SK-N-MC (cell line): ENCODE data around the gene GRAMD1B.
A peak's percentile ranks its signal among the peaks of the same experiment; 100 is the strongest.

Experiments used
- DNase-seq: peaks from one replicate; pipeline ENCODE4 v3.0.0-alpha.2; 2011; ENCODE audit warnings: low read depth, low spot score
- H3K27ac ChIP-seq: fragments of 200-600 bp; sonication (generic); 2 replicates; pipeline ENCODE4 v1.5.1; 2016; ENCODE audit warnings: mixed run types
- H3K36me3 ChIP-seq: fragments of 200-600 bp; sonication (generic); 2 replicates; pipeline ENCODE4 v1.6.1; 2017; ENCODE audit warnings: antibody characterized with exemption, low read length, mixed read lengths; ENCODE audit not compliant: insufficient read depth
- H3K4me3 ChIP-seq: fragments of 200-600 bp; sonication (generic); 2 replicates; pipeline ENCODE4 v1.5.1; 2016
- H3K9ac ChIP-seq: fragments of 200-600 bp; sonication (generic); 2 replicates; pipeline ENCODE4 v1.8.0; 2017; ENCODE audit warnings: mixed run types, mixed read lengths; ENCODE audit not compliant: insufficient read length
- H3K9me3 ChIP-seq: fragments of 200-600 bp; sonication (generic); 2 replicates; pipeline ENCODE4 v1.6.1; 2017; ENCODE audit warnings: low read depth, mild to moderate bottlenecking, antibody characterized with exemption, low read length, moderate library complexity, mixed read lengths
- EZH2 ChIP-seq: fragments of 200-600 bp; sonication (generic); IDR thresholded peaks from one replicate; pipeline ENCODE4 v1.6.1; 2017; ENCODE audit warnings: antibody characterized with exemption
- FOXP2 ChIP-seq: optimal IDR thresholded peaks from 2 replicates; pipeline ENCODE3; 2011; ENCODE audit warnings: mild to moderate bottlenecking, moderate library complexity; ENCODE audit not compliant: insufficient read depth; ENCODE audit errors: extremely low read length, control extremely low read depth
- POLR2AphosphoS5 ChIP-seq: IDR thresholded peaks from 2 replicates; pipeline ENCODE4 v1.6.1; 2012; ENCODE audit warnings: mild to moderate bottlenecking, low read depth, low read length, borderline replicate concordance

Gene GRAMD1B

DNA sequence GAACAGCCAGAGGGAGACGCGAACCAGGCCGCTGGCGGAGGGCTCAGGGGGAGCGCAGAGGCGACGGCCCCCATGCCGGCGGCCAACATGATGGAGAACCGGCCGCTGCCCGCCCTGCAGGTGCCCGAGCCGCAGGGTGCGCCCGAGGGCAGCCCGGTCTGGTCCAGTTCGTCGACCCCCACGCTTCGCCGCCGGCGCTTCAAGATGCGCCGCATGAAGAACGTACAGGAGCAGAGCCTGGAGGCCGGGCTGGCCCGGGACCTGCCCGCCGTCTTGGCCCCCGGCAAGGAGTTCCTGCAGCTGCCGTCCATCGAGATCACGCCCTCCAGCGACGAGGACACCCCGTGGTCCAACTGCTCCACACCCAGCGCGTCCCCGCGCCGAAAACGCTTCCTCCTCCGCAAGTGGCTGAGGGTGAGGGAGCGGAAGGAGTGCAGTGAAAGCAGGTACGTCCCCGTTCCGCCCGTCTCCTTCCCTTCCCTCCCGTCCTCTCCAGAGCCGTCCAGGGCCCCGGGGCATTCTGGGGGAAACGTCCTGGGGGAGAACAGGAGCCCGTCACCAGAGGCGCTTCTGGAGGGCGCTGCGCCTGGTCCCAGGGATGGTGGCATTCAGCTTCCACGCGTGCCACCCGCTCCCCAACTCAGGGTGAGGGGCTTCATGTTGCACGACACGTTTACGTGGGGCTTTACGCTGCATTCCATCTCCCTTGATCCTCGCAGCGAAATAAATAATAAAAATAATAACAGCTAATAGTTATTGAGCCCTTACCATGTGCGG lies 840 bp downstream of the GRAMD1B start:
- peak overlapping the region; percentile 93 for H3K4me3 ChIP-seq
- no peaks in the 10 kb centered on the region for H3K36me3 ChIP-seq
- no peak for DNase-seq
- TF ChIP-seq EZH2 (no peak), POLR2AphosphoS5 (no peak; the same call in 1 of the 2 replicates), FOXP2 (no peak)
- H3K27ac ChIP-seq = peak overlapping the region; percentile 50; the same call in 1 of the 2 replicates
- H3K9ac ChIP-seq = peak overlapping the region; percentile 74
- H3K9me3 ChIP-seq = no peaks in the 10 kb centered on the region

- Histone ChIP-seq H3K4me3 (peak overlapping the region; percentile 93), H3K27ac (no peak overlapping the region), H3K36me3 (no peaks in the 10 kb centered on the region), H3K9ac (peak overlapping the region; percentile 1), H3K9me3 (no peaks in the 10 kb centered on the region)
- no peak for DNase-seq
- TF ChIP-seq POLR2AphosphoS5 (no peak), EZH2 (no peak), FOXP2 (no peak)
Measured at GRCh38 chr11:123431619-123432018, 1.6 kb downstream of the GRAMD1B start.

DNA sequence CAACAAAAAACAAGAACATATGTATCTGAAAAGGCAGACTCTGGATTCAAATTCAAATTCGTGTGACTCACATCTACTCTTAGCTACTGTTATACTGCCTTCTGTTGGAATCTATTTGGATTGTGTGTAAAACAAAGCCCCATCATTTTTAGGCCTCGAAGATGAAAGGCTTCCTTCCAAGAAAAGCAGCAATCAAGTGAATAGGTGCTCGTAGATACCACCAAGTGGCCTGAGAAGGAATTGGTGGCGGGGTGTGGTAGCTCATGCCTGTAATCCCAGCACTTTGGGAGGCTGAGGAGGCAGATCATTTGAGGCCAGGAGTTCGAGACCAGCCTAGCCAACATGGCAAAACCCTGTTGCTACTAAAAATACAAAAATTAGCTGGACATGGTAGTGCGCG lies 4.2 kb downstream of the GRAMD1B start:
- Histone ChIP-seq H3K9me3 (no peaks in the 10 kb centered on the region), H3K9ac (no peak overlapping the region), H3K4me3 (no peak overlapping the region), H3K36me3 (no peaks in the 10 kb centered on the region), H3K27ac (no peak overlapping the region)
- no peak for TF ChIP-seq EZH2
- TF ChIP-seq POLR2AphosphoS5 = no peak
- no peak for TF ChIP-seq FOXP2
- DNase-seq = no peak

DNA sequence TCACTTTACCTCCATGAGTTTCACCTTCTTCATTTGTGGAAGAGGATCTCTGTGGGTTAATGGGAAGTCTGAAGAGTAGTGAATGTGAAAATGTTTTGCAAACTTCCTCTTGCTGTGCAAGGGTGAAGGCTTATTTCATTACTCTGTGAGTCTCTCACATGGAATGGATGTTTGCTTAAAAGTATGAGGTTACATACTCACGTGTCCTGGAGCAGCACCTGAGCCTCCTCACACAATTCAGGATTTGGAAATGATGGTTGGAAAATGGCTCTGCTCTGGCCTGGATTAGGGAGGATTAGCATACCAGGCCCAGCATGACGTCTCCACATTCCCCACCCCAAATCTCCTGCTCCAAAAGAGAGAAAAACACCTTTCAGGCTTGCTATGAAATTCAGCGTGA lies 4.8 kb downstream of the GRAMD1B start:
- TF ChIP-seq EZH2 (no peak), FOXP2 (no peak)
- DNase-seq = no peak
- Histone ChIP-seq H3K36me3 (no peaks in the 10 kb centered on the region), H3K9ac (no peak overlapping the region), H3K27ac (no peak overlapping the region), H3K4me3 (no peak overlapping the region), H3K9me3 (no peaks in the 10 kb centered on the region)

GRCh38 chr11:123437236-123437979 lies 7.3 kb downstream of the GRAMD1B start:
- Histone ChIP-seq H3K4me3 (no peak overlapping the region), H3K9ac (no peak overlapping the region), H3K36me3 (no peaks in the 10 kb centered on the region), H3K9me3 (no peaks in the 10 kb centered on the region), H3K27ac (no peak overlapping the region)
- no peak for TF ChIP-seq POLR2AphosphoS5
- TF ChIP-seq EZH2 = no peak
- no peak for DNase-seq

GRCh38 chr11:123438131-123438627 lies 8.1 kb downstream of the GRAMD1B start:
- Histone ChIP-seq H3K36me3 (no peaks in the 10 kb centered on the region), H3K9ac (no peak overlapping the region), H3K9me3 (no peaks in the 10 kb centered on the region), H3K27ac (no peak overlapping the region), H3K4me3 (no peak overlapping the region)
- DNase-seq = no peak
- TF ChIP-seq FOXP2 (no peak), POLR2AphosphoS5 (no peak), EZH2 (no peak)

DNA sequence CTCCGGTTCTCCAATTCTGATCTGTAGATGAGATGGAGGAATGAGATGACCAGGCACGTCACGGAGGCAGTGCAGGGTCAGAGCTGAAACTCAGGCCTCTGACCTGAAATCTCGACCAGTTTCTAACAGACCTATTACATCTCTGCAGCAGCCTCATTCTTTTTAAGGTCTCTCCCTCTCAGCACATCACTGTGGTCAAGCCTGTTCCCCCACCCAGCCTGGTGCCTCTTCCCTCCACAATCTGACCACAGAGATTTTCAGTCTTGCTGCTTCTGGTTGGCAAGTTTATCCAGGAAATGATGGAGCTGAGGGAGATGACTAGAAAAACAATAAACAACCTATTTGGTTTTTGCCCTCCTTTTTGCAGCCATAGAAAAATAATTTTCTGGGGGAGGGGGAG lies 9.5 kb downstream of the GRAMD1B start:
- Histone ChIP-seq H3K27ac (no peak overlapping the region), H3K9ac (no peak overlapping the region), H3K9me3 (no peaks in the 10 kb centered on the region)

GRCh38 chr11:123441161-123441560 lies 11.1 kb downstream of the GRAMD1B start:
- TF ChIP-seq POLR2AphosphoS5 (no peak), EZH2 (no peak), FOXP2 (no peak)
- no peaks in the 10 kb centered on the region for H3K9me3 ChIP-seq
- no peak overlapping the region for H3K27ac ChIP-seq
- no peaks in the 10 kb centered on the region for H3K36me3 ChIP-seq
- no peak overlapping the region for H3K4me3 ChIP-seq
- no peak overlapping the region for H3K9ac ChIP-seq
- no peak for DNase-seq

More for the DNA sequence above, 9.5 kb downstream of the GRAMD1B start:
- no peak for DNase-seq
- TF ChIP-seq FOXP2 (no peak), POLR2AphosphoS5 (no peak), EZH2 (no peak)
- Histone ChIP-seq H3K4me3 (no peak overlapping the region), H3K36me3 (no peaks in the 10 kb centered on the region)
